Prostate gland (tissue), 2 donors: Measurements from ENCODE around the gene CMTM1. TPM values are rescaled to one million over a fixed set of nuclear protein-coding genes. Genes with fewer than 3 reads are reported as not detected.
A peak's percentile ranks its signal among the peaks of the same experiment; 100 is the strongest.

Experiments used
- DNase-seq: peaks from one replicate; pipeline ENCODE4 v3.0.0-alpha.2; 2019; ENCODE audit warnings: low spot score
- H3K27ac ChIP-seq, 2 donors: fragments of 200-600 bp; sonication (generic); 2 replicates each; pipeline ENCODE4 v1.5.1; 2017 to 2019
- H3K27me3 ChIP-seq: fragments of 200-600 bp; sonication (generic); replicated peaks from 2 replicates; pipeline ENCODE4 v1.5.1; 2019; ENCODE audit not compliant: insufficient read depth
- H3K36me3 ChIP-seq, 2 donors: fragments of 200-600 bp; sonication (generic); 1 replicate in 1 of 2; 2 replicates in 1 of 2; pipeline versions ENCODE4 v1.5.1 to v1.8.1; 2017 to 2019
- H3K4me1 ChIP-seq: fragments of 200-600 bp; sonication (generic); replicated peaks from 2 replicates; pipeline ENCODE4 v1.5.1; 2019
- H3K4me3 ChIP-seq, 2 donors: fragments of 200-600 bp; sonication (generic); 2 replicates each; pipeline ENCODE4 v1.5.1; 2017 to 2019
- H3K9me3 ChIP-seq: fragments of 200-600 bp; sonication (generic); 2 replicates; pipeline ENCODE4 v1.5.1; 2017
- POLR2A ChIP-seq: fragments of 450-650 bp; IDR thresholded peaks from one replicate; pipeline ENCODE4 v1.6.1; 2016; ENCODE audit warnings: antibody characterized with exemption, mild to moderate bottlenecking
- POLR2AphosphoS5 ChIP-seq: sonication (generic); formaldehyde crosslinking; IDR thresholded peaks from one replicate; pipeline ENCODE4 v1.6.1; 2017; ENCODE audit warnings: antibody characterized with exemption
- WGBS: methylation state at CpG from one replicate; pipeline ENCODE4 v1.1.5; 2018; 5-methylcytosine and 5-hydroxymethylcytosine counted together
- intact Hi-C: fragments of 100-400 bp; cut with DNase I; formaldehyde crosslinking; loops from one replicate; pipeline ENCODE4 v1.14.2; 2022
- total RNA-seq, 2 donors: library from RNA; depleted of rRNA; stranded (reverse); fragments of >200 nt; gene quantifications; one replicate each; pipeline ENCODE4 v1.1.0, GENCODE V29; 2016
- TF ChIP-seq, protein P1 (sequence below), 4 experiments: fragments of 200-600 bp in 2 of 4; fragments of 450-650 bp in 2 of 4; sonication (generic) in 2 of 4; IDR thresholded peaks; 1 replicate in 3 of 4; 2 replicates in 1 of 4; pipeline ENCODE4 v1.5.1; 2016 to 2019; ENCODE audit warnings: antibody characterized with exemption in 4 of 4, mild to moderate bottlenecking in 2 of 4, moderate library complexity in 2 of 4

CMTM1 gene
- total RNA-seq, 2 donors from 2014 or later, result 1.5 to 2.6 TPM

DNA sequence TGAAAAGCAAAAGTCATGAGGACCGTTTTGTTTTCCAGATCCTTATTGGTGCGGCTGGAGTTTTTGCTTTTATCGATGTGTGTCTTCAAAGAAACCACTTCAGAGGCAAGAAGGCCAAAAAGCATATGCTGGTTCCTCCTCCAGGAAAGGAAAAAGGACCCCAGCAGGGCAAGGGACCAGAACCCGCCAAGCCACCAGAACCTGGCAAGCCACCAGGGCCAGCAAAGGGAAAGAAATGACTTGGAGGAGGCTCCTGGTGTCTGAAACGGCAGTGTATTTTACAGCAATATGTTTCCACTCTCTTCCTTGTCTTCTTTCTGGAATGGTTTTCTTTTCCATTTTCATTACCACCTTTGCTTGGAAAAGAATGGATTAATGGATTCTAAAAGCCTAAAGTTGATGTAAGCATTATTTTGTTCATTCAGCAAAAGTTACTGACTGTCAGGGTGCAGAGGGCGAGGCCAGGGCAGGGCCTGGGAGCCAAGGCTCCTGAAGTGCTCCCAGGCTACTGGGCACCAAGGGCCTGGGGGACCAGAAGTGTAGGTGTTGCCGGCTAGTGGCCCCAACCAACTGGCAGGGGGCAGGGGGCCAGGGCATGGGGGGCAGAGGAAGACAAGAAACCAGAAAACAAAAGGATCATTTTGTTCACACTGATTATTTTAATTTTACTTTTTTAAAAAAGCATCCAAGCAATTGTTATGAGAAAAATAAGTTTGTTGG is 21.8 kb downstream of the CMTM1 start:
- Histone ChIP-seq H3K4me3 (no peak overlapping the region), H3K27me3 (no peaks in the 10 kb centered on the region), H3K27ac (no peak overlapping the region), H3K9me3 (no peaks in the 10 kb centered on the region), H3K36me3 (no peaks in the 10 kb centered on the region), H3K4me1 (no peaks in the 10 kb centered on the region)
- 72% methylated on average over 7 of the region's 7 CpGs for WGBS
- intact Hi-C loops, result no loop called here
- no peak for DNase-seq
- TF ChIP-seq, protein P1, sequence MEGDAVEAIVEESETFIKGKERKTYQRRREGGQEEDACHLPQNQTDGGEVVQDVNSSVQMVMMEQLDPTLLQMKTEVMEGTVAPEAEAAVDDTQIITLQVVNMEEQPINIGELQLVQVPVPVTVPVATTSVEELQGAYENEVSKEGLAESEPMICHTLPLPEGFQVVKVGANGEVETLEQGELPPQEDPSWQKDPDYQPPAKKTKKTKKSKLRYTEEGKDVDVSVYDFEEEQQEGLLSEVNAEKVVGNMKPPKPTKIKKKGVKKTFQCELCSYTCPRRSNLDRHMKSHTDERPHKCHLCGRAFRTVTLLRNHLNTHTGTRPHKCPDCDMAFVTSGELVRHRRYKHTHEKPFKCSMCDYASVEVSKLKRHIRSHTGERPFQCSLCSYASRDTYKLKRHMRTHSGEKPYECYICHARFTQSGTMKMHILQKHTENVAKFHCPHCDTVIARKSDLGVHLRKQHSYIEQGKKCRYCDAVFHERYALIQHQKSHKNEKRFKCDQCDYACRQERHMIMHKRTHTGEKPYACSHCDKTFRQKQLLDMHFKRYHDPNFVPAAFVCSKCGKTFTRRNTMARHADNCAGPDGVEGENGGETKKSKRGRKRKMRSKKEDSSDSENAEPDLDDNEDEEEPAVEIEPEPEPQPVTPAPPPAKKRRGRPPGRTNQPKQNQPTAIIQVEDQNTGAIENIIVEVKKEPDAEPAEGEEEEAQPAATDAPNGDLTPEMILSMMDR (IDR thresholded peaks at IDR 0.05), result no peak
- TF ChIP-seq POLR2AphosphoS5 (no peak), POLR2A (no peak)

DNA sequence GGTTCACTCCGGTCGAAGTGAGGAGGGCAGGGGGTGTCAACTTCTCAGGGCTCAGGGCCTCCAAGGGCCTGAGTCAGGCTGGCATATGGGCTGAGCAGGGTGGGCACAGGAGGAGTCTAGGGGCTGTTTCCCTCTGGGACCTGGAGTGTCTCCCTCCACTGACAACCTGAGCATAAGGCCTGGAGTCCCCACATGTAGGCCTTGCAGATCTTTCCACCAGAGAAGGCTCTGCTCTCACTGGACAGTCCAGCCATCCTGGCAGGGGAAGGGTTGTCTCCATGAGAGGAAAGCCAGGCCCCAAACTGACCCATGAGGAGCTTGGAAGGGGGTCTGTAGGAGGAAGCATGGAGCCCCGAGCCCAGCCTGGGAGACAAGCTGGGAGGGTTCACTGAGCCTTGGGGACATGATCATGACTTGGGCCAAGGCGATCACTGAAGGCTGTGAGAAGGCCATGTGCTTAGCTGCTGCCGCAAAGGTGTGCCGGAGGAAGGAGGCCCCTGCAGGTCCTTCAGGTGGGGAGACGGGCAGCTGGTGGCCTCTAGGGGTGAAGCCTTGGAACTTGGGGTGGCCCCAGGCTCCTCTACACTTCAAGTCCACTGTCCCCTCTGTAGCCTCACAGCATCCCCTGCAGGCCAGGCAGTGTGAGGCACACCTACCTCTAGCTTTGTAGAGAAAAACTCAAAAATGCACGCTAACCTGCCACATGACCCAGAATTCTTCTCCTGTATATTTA is 22.9 kb downstream of the CMTM1 start:
- WGBS, result 98% methylated on average over 8 of the region's 8 CpGs
- Histone ChIP-seq H3K4me1 (no peaks in the 10 kb centered on the region), H3K9me3 (no peaks in the 10 kb centered on the region), H3K36me3 (no peaks in the 10 kb centered on the region), H3K4me3 (no peak overlapping the region), H3K27me3 (no peaks in the 10 kb centered on the region), H3K27ac (no peak overlapping the region)
- intact Hi-C loops, result no loop called here
- no peak for TF ChIP-seq POLR2A
- TF ChIP-seq, protein P1 (IDR thresholded peaks at IDR 0.05), result peak in 2 of 4 experiments; percentile 46 to 48
- no peak for DNase-seq

DNA sequence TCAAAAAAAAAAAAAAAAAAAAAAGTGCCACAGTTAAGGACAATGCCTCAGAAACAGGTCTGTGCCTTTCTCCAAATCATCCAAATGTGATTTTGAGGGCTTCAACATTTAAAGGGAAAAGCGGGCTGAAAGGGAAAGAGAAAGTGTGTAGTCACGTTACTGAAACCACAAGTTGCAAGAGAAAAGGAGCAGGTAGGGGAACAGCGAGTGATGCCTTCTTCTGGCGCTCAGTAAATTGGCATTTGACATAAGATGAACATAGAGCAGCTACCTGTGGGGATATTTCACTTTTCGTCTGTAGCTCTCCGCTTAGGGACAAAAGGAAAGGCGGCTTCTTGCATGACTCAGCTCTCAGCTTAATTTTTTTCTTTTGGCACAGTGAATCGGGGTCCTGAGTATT is 24.1 kb downstream of the CMTM1 start:
- no peak for DNase-seq
- H3K4me3 ChIP-seq, result no peak overlapping the region
- H3K27ac ChIP-seq, result no peak overlapping the region
- no peaks in the 10 kb centered on the region for H3K9me3 ChIP-seq
- H3K36me3 ChIP-seq, result no peaks in the 10 kb centered on the region
- TF ChIP-seq POLR2AphosphoS5 (no peak), POLR2A (no peak)
- TF ChIP-seq, protein P1 (IDR thresholded peaks at IDR 0.05), result no peak
- 81% methylated on average over 8 of the region's 8 CpGs for WGBS
- no peaks in the 10 kb centered on the region for H3K27me3 ChIP-seq
- H3K4me1 ChIP-seq, result no peaks in the 10 kb centered on the region
- intact Hi-C loops, result no loop called here

DNA sequence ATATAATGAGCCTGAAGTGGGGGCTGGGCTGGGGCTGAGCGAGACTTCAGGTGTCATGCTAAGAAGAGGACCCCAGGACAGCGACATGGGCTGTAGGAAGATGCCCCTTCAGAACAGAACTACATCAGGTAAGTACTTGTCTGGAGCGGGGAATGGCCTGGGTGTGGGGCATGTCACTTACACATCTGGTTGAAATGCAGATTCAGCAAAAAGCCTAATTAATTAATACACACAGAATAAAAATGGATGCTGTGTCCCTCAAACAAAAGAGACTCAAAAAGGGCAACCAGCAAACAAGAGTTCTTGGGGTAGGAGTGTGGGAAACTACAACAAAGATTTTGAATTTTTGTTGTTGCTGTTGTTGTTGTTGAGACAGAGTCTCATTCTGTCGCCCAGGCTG is 24.8 kb downstream of the CMTM1 start:
- intact Hi-C loops, result no loop called here
- DNase-seq, result no peak
- no peaks in the 10 kb centered on the region for H3K36me3 ChIP-seq
- H3K27me3 ChIP-seq, result no peaks in the 10 kb centered on the region
- no peak overlapping the region for H3K27ac ChIP-seq
- no peak for TF ChIP-seq POLR2AphosphoS5
- TF ChIP-seq POLR2A, result no peak
- TF ChIP-seq, protein P1 (IDR thresholded peaks at IDR 0.05), result no peak
- no peaks in the 10 kb centered on the region for H3K4me1 ChIP-seq
- no peak overlapping the region for H3K4me3 ChIP-seq
- H3K9me3 ChIP-seq, result no peaks in the 10 kb centered on the region
- 97% methylated on average over 4 of the region's 4 CpGs for WGBS

DNA sequence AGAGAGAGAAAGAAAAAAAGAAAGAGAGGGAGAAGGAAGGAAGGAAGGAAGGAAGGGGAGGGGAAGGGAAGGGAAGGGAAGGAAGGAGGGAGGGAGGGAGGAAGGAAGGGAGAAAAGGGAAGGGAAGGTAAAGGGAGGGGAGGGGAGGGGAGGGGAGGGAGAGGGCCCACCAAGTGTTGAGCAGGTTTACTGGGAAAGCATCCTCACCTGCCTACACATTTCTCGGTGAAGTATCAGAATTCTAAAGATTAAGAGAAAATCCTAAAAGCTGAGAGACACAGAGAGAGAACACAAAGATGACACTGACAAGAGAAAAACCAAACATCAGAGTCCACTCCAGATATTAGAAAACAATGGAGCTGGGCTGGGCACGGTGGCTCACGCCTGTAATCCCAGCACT is 26.0 kb downstream of the CMTM1 start:
- H3K4me3 ChIP-seq, result no peak overlapping the region
- DNase-seq, result no peak
- 87% methylated on average over 3 of the region's 3 CpGs for WGBS
- H3K36me3 ChIP-seq, result no peaks in the 10 kb centered on the region
- H3K4me1 ChIP-seq, result no peaks in the 10 kb centered on the region
- H3K27ac ChIP-seq, result no peak overlapping the region
- intact Hi-C loops, result no loop called here
- no peak for TF ChIP-seq POLR2A
- TF ChIP-seq, protein P1 (IDR thresholded peaks at IDR 0.05), result no peak
- no peak for TF ChIP-seq POLR2AphosphoS5
- H3K27me3 ChIP-seq, result no peaks in the 10 kb centered on the region
- no peaks in the 10 kb centered on the region for H3K9me3 ChIP-seq
